SK-N-DZ (cell line): ENCODE data around the gene CX3CR1.
"Not testable (repeated sequence)": the region's sequence is repeated elsewhere in the genome, so short reads cannot be mapped to it uniquely, and the experiment has no call there.

Experiments
- DNase-seq: peaks from one replicate; pipeline ENCODE4 v3.0.0-alpha.2; 2015; ENCODE audit warnings: low spot score

CX3CR1 gene

DNA sequence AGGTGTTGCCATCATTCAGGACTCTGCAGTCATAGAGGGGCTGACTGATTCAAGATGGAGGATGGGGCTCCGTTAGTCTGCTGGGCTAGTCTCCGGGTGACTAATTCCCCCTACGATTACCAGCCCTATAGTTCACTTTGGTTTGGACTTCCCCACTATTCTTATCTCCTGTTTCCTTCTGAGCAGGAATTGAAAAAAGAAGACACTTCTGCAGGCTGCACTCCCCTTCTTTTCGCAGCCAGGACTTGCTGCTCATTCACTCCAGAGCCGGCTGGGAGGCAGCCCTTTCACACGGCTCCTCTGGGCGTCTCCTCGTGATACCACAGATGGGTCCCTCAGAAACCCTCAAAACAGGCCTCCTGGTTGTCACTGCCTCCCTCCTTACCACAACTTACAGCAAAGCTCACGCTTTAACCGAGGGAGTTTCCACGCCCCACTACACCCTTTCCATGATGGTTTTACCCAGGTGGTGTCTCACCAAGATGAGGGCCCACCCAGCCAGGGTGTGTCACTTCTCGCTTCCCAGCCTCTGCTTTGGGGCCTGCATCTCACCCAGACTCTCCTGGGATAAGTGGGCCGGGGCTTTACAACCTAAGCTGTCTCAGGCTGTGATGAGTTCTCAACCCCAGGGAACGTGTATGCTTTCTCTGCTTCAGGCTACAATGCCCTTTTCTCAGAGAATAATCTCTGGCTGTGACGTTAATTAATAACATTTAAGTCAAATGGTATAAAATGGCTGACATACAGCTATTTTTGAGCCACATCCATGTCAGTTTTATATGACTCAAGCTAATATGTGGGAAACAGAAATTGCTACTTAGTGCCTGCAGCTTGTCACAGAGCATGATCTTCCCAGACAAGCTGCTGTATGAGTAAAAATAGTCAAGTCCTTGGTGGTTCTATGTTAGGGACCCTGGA is 11.9 kb downstream of the CX3CR1 start:
- DNase-seq, result no peak

DNA sequence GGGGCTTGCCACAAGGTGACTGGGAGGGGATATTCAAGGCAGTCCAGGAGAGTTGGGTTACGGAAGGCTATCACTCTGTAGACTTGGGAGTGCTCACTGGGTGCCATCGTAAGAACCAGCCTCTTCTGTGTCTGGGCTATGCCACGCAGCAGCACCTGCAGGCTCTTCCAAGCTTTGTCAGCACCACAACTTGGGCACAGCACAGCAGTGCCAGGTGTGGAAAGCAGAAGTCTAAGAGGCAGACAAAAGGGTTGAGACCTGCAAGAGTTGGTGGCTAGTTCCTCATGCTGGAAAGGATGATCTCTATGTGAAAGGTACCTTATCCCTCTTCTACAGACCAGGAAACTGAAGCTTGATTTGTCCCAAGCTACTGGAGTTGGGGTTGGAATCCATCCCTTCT is 15.8 kb downstream of the CX3CR1 start:
- no peak for DNase-seq

DNA sequence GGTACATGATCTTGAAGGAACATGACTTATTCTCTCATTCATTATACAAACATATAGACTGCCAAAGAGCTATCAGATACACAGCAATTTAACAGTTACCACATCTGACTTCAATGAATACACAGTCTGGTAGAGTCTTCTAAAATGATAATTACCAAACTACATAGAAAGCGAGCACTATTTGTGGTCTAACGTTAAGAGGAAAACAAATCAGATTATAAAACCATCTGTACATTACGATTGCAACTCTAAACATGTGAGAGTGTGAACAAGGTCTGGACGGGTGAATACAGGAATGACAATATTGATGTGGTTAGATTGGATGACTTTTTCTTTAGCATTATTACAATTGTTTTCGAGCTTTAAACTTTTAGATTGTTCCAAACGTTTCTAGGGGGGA is 16.3 kb downstream of the CX3CR1 start:
- no peak for DNase-seq

DNA sequence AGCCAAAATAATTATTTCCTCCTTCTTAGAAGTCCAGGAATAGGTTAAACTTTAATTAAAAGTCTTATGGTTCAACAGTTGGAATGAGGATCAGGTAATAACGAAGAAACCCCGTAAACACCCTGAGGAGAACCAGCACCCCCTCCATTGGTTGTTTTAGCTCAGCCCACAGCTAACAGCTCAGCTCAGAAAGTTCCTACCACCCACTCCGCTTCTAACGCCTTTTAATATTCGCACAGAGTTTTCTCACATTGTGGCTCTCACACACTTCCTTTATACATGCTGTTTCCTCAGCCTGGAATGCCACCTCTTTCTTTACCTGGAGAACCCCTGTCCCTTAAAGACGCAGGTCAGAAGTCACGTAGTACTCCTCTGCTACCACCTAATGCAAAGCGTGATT is 17.0 kb downstream of the CX3CR1 start:
- DNase-seq, result no peak

DNA sequence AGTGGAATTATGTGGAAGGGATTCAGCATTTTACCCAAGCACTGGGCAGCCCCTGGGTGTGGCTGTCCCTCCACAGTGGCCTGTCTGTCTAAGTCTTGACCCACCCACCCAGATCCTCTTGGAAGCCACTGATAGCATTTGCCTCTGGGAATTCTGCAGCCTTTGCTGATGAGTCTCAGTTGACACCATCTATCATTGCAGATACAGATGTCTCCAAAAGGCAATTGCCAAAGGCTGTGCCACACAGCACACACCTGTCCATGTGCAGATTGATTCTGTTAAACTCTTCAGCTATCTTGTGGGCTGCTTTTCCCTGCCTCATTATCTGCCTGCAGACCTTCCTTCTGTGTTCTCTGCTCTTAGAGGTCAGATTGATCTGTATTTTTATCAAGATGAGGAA is 18.1 kb downstream of the CX3CR1 start:
- no peak for DNase-seq

DNA sequence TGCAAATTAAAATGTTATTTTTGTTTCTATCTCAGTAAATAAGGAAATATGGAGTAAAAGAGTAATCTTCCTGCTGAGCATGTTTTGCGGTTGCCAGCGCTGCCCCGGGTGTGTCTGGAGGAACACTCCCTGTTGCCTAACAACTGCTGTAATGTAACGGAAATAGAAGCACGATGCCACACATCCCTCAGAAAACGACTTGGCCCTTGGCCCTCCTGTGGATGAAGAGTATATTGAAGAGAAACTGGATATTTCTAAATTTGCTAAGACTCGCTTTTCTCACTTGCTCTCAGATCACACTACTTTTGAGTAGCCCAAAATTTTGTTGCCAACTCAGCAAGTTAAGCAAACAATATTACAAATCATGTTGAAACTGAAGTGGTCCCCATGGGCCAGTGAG is 18.9 kb downstream of the CX3CR1 start:
- no peak for DNase-seq

DNA sequence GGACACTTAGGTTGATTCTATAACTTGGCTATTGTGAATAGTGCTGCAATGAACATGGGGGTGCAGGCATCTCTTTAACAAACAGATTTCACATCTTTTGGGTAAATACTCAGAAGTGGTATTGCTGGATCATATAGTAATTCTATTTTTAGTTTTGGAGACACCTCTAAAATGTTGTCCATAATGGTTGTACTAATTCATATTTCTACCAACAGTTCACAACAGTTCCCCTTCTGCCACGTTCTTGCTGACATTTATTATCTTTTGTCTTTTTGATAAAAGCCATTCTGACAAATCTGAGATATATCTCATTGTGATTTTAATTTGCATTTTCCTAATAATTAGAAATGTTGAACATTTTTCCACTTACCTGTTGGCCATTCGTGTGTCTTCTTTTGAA is 19.5 kb downstream of the CX3CR1 start:
- DNase-seq, result no peak

DNA sequence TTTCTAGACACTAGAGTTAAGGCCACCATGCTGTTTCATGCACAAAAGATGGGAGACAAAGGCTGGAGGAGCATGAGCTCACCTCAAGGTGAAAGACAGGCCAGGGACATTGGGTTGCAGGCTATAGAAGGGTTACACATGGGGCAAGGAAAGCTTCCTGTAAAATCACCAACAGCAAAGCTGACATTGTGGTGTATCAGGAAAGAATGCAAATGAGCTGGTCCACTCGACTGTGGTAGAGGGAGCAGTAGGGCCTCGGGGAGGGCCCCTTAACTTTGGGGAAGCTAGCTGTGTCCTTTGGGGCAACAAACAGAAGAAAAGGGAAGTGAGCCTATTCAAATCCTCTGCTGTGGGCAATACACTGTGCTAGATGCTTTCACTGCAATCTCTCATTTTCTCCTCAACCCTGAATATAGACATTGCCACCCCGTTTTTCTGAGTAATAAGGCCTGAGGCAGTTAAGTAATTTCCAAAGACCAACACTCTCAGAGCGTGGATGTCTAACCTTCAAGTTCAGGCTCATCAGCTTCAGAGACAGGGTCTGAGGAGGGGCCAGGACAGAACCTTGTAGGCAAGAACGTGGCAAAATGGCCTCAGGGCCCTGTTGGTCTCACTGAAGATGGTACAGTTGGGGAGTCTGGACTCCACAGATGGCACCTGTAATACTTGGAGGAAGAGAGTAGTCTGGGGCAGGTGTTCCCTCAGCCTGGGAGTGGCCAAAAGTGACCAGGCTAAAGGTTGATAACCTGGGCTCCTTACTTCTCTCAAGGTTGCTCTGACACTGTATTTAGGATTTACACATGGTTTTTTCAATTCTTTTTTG is 24.1 kb downstream of the CX3CR1 start:
- DNase-seq, result no peak

DNA sequence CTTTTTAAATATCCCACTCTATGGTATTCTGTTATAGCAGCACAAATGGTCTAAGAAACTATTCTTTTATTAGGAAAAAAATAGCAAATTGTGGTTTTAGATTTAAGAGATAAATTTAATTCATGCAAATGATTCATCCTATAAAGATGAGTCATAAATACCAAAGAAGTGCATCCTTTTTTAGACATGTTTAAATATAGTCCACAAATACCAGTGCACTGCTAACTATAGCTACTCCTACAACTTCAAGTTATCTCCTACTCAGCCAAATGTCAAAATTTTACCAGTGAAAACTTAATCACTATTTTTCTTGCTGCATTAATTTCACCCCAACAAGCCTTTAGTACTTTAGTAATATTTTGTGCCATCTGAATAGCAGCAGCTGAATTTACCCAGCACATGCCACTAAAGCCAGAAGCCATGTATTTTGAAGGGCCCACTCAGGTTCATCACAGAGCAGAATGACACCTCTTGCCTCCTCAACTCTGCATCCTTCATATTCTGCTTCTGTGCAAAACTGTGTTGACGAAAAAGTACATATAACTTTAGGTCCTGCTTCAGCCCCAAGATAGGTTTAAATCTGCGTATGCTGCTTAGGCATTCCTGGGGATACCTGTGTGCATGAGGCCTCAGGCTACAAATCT is 24.9 kb downstream of the CX3CR1 start:
- no peak for DNase-seq

DNA sequence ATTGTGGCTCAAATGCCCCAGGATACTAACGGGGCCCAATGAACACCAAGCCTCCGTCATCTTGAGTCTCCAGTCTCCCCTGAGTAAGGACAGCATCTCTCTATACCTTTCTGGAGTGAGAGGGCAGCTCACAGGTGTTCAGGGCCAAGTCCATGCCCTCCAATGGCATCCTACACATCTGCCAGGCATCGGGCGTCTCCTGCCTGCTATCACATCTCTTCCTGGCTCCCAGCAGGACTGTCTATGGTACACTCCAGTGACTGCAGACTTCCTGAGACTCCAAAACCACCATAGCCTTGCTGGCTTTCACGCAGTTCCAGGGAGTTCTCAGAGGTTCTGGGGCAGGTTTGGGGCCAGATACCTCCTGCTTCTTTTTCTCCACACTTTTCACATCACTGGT is 28.3 kb downstream of the CX3CR1 start:
- no peak for DNase-seq

DNA sequence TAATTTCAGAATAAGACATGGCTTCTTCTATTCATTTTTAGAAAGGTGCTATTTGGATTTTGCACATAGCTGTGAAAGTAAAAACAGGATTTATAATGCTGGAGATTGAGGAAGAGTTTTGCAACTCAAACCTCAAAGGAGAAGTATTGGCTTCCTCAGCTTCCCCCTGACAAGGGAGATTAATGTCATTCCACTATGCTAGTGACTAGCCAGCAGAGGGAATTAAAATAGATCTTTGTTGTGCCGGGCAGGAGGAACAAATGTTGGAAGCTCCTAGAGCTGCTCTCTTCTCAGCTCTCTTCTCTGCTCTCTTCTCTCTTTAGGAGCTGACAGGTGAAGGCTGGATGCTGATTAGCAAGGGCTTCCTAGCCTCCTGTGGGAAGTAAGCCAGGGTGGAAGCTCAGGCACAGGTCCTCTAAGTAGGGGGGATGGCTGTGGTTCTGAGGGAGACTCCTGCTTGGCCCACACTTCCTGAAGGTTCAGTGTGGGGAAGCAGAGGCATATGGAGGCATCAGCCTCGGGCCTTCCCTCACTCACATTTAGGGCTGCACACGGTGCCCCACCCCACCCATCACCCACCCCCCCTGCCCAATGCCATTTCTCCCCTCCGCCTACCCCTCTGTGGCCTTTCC is 29.6 kb downstream of the CX3CR1 start:
- no peak for DNase-seq

DNA sequence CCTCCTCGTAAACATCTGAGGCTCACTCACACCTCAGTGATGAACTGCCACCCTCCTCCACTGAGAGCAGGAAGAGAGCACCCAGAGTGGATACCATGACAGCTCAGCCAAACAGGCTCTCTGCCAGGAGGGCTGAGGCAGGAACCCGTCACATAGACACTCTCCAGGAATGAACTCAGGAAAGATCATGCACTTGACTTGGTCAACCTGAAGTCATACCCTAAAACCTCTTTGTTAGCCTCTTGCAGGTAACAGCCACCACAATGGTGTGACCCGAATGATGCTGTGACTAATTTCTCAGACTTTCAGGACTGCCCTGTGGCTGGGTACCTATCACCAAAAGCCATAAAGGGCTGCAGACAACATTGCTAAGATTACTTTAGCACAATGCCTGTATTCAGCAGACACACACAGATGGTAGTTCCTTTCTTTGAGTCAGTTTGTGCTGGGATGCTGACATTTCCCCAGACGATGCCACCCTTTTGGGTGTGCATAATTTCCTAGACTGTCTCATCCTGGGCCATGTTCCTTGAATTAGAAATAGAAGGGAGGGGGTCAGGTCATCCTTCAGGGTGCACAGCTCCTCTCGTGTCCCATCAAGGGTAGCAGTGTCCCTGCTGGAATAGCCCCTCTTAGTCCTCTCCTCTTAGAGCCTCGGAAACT is 30.3 kb downstream of the CX3CR1 start:
- no peak for DNase-seq

DNA sequence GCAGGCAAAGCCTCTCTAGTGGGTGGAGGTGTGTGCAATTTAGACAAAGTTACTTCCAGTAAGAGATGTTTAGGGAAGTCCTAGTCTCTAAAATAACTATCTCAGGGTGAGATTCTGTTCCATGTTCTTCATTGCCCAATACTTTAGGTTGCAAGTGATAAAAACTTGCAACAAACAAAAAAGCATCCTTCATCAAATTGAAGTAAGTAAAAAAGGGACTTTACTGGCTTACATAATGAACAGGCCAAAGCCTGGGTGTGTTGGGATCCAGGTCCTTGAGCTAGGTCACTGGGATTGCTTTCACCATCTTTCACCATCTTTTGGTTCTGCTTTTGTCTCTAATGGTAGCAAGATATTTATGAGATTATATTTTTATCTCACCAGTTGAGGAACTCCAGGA is 38.3 kb downstream of the CX3CR1 start:
- DNase-seq, result no peak

DNA sequence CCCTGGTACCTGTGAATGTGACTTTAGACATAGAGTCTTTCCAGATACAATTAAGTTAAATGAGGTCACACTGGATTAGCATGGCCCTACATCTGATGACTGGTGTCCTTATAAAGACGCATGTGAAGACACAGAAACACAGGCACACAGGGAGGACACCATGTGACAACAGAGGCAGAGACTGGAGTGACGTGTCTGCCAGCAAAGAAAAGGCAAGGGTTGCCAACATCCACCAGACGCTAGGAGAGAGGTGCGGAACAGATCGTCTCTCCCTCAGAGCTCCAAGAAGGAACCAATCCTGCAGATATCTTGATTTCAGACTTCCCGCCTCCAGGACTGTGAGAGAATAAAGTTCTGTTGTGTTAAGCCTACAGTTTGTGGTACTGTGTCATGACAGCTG is 42.8 kb downstream of the CX3CR1 start:
- no peak for DNase-seq

DNA sequence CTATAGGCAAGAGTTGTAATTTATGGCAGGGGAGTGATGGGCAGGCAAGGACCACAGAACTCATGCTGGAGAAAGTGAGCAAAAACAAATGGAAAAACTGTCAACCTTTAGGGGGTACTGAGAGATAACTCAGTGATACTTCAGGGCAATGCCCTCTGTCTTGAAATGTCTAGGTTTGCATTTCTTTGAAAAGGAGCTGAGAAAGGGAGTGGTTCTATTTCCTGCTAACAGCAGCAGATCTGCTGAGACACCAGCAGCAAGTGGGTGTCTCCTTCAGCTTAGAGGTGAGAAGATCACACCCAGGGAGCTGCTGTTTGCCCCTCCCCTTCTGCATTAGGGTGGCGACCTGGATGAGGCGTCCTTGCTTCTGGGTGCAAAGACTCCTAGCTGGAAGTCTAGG is 45.2 kb downstream of the CX3CR1 start:
- DNase-seq, result no peak

DNA sequence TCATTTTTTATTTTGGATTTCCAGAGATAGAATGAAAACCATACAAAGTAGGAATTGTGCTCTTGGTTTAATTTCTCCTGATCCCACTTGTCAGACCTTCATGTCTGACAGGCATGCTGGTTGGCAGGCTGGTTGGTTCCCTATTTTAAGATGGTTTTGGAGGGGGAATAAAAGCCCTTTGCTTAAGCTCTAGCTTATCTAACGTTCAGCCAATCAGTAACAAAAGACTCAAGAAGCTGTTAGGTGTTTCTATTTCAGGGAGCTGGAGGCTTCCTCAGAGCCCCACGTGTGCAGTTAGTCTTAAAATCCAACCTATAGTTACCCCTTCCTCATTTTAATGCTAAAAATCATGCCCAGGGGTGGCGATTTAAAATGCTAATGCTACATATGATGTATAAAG is 47.0 kb downstream of the CX3CR1 start:
- DNase-seq, result no peak

DNA sequence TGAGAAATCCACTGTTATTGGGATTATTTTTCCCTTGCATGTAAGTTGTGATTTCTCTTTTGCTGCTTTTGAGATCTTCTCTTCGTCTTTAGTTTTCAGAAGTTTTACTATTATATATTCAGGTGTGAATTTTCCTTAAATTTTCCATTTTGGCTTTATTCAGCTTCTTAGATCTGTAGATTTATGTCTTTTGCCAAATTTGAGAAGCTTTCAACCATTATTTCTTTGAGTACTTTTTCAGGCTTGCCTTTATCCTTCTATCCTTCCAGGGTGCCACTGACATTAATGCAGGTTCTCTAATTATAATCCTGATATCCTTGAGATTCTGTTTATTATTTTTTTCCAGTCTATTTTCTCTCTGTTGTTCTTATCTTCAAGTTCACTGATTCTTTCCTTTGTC is 49.4 kb downstream of the CX3CR1 start:
- no peak for DNase-seq

DNA sequence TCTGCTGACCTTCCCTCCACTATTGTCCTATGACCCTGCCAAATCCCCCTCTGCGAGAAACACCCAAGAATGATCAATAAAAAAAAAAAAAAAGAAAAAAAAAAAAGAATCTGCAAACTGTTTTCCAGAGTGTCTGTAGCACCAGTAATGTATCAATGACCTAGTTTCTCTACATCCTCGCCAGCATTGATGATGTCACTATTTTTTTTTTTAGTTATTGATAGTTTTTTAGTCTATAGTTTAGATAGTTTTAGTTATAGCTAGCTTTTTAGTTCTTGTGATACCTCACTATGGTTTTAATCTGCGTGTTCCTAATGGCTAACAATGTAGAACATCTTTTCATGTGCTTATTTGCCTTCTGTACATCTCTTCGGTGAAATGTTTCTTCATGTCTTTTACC is 51.3 kb downstream of the CX3CR1 start:
- no peak for DNase-seq

DNA sequence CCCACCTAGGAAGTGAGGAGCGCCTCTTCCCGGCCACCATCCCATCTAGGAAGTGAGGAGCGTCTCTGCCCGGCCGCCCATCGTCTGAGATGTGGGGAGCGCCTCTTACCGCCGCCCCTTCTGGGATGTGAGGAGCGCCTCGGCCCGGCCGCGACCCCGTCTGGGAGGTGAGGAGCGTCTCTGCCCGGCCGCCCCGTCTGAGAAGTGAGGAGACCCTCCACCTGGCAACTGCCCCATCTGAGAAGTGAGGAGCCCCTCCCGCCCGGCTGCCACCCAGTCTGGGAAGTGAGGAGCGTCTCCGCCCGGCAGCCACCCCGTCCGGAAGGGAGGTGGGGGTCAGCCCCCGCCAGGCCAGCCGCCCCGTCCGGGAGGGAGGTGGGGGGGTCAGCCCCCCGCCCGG is 52.2 kb downstream of the CX3CR1 start:
- DNase-seq, result not testable (repeated sequence)

DNA sequence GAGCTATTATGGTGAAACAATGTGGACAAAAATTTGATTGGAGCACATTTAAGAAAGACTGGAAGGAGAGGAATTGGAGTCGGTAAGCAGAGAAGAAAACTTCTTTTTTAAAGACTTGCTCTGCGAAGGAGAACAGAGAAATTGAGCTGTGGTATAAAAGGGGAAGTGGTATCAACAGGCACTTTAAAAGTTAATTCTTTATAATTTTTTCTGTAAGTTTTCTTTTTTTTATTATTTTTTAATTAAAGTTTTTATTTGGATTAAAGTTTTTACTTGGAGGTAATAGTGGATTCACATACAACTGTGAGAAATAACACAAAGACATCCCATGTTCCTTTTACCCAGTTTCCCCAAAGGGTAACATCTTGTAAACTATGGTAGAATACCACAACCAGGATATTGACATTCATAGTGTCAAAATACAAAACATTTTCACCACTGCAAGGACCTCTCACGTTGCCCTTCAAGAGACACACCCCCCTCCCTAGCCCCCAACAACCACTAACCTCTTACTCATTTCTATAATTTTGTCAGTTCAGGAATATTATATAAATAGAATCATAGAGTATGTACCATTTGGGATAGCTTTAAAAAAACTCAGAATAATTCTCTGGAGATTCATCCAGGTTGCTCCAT is 53.6 kb downstream of the CX3CR1 start:
- DNase-seq, result no peak

DNA sequence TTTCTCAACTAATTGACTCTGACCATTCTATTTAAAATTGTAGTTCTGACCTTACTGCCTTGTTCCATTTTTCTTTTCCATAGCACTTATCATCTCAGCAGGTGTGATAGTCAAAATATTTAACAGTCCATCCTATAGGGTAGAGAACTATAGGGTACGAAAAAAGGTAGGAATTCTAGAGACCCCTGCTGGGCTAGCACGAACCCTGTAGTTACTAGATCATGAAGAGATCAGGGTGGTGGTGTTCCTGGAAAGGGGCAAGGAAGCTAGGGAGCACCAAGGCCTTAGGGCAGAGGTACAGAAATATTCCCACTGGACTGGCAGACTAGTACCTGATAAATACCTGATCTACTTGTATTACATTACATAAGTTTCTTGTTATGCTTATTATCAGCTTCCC is 55.5 kb downstream of the CX3CR1 start:
- no peak for DNase-seq
